Measurements from ENCODE around the gene SPTLC3.

Gene SPTLC3

DNA sequence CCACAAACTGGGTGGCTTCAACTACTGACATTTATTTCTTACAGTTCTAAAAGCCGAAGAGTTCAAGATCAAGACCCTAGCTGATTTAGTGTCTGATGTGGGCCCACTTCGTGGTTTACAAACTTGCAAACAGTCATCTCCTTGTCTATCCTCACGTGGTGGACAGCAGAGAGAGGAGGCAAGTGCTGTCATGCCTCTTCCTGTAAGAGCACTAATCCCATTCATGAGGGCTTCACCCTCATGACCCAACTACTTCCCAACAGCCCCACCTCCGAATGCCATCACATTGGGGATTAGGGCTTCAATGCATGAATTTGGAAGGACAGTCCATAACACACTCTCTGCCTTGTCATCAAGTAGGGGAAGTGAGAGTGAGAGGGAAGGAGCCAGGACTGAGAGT lies 196.7 kb downstream of the SPTLC3 start:
- no peak for DNase-seq

DNA sequence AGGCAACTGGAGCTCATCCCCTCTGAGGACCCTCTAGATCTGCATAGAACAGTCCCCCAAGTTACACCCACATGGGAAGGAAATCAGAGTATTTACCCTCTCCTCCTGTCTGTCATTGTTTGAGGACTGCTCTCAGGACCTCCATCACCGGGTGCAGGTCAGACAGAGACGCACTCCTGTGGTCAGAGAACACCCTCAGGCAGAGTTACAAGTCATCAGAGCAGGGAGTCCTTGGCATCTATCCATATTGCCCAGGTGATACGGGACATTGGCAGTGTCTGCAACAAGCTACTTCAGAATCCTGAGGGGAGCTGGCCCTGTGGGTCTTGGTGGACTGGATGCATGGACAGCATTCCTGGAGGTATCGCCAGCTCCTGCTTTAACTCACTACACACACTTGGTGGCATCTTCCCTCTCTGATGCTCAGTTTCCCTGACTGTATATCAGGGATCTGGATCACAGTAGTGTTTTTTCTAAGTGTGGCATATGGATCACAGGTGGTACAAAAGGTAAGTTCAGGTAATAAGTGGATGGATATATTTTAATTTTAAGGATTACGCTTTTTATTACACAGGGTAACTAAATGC lies 197.2 kb downstream of the SPTLC3 start:
- no peak for DNase-seq

DNA sequence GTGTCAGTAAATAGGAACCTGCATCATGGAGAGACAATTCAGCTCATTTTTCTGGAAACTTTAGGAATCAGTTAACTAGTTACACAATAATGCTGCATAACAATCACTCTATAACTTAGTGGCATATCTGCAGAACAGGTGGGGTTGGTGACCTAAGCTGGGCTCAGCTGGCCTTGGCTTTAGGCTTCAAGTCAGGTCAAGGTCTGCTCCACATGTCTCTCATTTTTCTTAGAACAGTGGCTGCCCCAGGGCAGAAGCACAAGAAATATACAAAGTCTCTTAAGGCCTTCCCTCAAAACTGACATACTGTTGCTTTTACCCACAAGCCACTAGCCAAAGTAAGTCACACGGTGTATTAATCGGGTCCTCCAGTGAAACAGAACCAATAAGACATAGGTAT lies 198.2 kb downstream of the SPTLC3 start:
- no peak for DNase-seq

DNA sequence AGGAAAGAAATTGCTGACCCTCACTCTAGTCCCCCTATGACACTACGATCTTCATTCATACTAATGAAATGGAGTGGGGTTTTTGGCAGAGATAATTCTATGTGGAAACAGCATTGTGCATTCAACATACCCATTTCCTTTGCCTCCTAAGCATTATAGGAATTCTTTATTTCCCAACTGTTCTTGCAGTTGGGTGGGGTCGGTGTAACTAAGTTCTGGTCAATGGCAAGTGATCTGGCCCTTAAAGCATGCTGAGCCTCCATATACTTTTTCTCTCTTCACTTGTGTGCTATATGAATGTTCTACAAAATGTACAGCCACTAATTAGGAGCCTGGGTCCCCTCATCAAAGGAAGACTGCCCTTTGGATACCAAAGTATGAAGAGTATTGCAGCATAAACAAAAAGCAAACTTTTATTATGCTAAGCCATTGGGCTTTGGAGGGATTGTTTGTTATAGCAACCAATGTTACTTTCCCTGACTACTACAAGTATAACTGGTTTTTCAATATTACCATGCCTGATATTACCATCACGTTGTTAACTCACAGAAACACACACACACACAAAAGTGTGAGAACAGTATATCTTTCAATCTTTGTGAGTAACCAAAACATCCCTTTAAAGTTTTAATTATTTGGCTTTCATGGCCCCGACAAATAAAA lies 203.3 kb downstream of the SPTLC3 start:
- no peak for DNase-seq

DNA sequence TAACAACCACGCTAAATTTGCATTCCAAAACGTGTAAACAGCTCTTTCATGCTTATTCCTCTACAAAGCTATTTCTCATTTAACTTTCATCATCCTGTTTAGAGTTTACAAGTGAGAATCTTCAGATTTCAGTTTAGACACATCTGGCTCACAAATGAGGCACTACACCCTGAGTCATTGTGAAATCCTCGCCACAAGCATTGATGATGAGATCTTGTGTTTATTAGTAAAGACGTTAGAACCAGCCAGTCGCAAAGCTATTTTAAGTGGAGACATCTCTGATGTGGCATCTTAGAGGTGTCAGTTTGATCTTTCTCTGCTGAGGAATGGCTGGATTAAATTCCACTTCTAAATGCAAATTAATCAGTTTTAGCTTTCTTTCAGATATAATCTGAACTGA lies 204.0 kb downstream of the SPTLC3 start:
- DNase-seq, result no peak

DNA sequence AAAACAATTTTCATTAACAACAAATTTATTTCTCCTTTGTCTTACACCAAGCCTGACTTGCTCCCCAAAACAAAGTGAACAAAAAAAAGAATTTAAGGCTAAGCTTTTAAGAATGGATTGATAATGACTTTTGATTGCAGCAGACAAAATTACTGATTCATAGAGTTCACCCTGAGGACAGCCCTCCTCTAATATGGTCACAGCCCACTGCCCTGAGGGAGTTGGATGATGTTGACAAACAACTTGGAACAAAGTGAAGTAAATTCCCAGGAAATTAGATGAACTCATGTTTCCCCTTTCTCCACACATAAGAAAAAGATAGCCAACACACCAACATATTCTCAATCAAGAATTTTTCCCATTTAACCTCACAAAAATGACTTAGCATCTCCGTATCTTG lies 204.6 kb downstream of the SPTLC3 start:
- no peak for DNase-seq

DNA sequence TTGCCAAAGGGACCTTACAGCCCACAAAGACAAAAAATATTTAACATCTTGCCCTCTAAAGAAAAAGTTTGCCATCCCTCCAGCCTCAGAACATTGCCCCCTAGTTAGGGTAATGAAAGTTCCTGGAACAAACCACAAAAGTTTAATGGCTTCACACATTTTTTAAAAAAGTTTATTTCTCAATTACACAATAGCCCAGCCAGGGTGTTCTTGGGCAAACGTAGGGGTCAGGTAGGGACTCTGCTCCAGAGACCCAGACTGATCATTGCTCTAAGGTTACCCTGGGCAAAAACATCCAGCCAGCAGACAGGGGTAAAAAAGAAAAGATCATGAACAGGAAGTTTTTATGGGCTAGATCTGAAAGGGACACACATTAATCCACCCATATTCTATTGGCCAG lies 207.8 kb downstream of the SPTLC3 start:
- no peak for DNase-seq

All from activated effector memory CD4-positive, alpha-beta T cell treated with Interleukin-2 at 50 U/mL for 16 hours (primary cell).